HUES64 (cell line): ENCODE data around the gene CHST8.

ENCODE experiments used
- H3K27ac ChIP-seq: 2 replicates; pipeline ENCODE4 v1.7.0; 2013; ENCODE audit warnings: low read depth, low read length, inconsistent platforms
- H3K27me3 ChIP-seq: 2 replicates; pipeline ENCODE4 v1.6.1; 2013; ENCODE audit warnings: mild to moderate bottlenecking, low read length; ENCODE audit not compliant: insufficient read depth
- H3K36me3 ChIP-seq: 2 replicates; pipeline ENCODE4 v1.6.1; 2013; ENCODE audit warnings: mild to moderate bottlenecking, low read length; ENCODE audit not compliant: insufficient read depth
- H3K4me1 ChIP-seq: 2 replicates; pipeline ENCODE4 v1.6.1; 2013; ENCODE audit warnings: mild to moderate bottlenecking, low read length, moderate library complexity; ENCODE audit not compliant: insufficient read depth
- H3K4me3 ChIP-seq: 2 replicates; pipeline ENCODE4 v1.5.1; 2013; ENCODE audit warnings: mild to moderate bottlenecking, low read length, moderate library complexity
- H3K9ac ChIP-seq: 2 replicates; pipeline ENCODE4 v1.6.1; 2013; ENCODE audit warnings: mild to moderate bottlenecking, low read depth, low read length
- H3K9me3 ChIP-seq: 2 replicates; pipeline ENCODE4 v1.6.1; 2013; ENCODE audit warnings: low read depth, low read length; ENCODE audit not compliant: insufficient read depth
- WGBS: fragments of 150-250, 120-280 bp; methylation state at CpG from one replicate; pipeline ENCODE4 v1.1.7; 2013; ENCODE audit warnings: missing lambda C conversion rate; 5-methylcytosine and 5-hydroxymethylcytosine counted together

The CHST8 gene

GRCh38 chr19:33749619-33750175 is 127.9 kb downstream of the CHST8 start:
- H3K9me3 ChIP-seq, result no peaks in the 10 kb centered on the region
- no peak overlapping the region for H3K27ac ChIP-seq
- H3K9ac ChIP-seq, result no peak overlapping the region
- H3K4me1 ChIP-seq, result no peaks in the 10 kb centered on the region
- 91% methylated on average over 12 of the region's 12 CpGs for WGBS
- no peak overlapping the region for H3K4me3 ChIP-seq
- H3K36me3 ChIP-seq, result no peaks in the 10 kb centered on the region
- H3K27me3 ChIP-seq, result no peaks in the 10 kb centered on the region

- Histone ChIP-seq H3K27ac (no peak overlapping the region), H3K4me3 (no peak overlapping the region), H3K36me3 (no peaks in the 10 kb centered on the region), H3K9me3 (no peaks in the 10 kb centered on the region), H3K9ac (no peak overlapping the region), H3K4me1 (no peaks in the 10 kb centered on the region), H3K27me3 (no peaks in the 10 kb centered on the region)
- WGBS, result 89% methylated on average over 18 of the region's 18 CpGs
Observed at GRCh38 chr19:33750587-33751435, 129.1 kb downstream of the CHST8 start.

GRCh38 chr19:33751436-33751770 is 129.7 kb downstream of the CHST8 start:
- no peaks in the 10 kb centered on the region for H3K4me1 ChIP-seq
- H3K9me3 ChIP-seq, result no peaks in the 10 kb centered on the region
- H3K27me3 ChIP-seq, result no peaks in the 10 kb centered on the region
- no peak overlapping the region for H3K27ac ChIP-seq
- H3K9ac ChIP-seq, result no peak overlapping the region
- WGBS, result 90% methylated on average over 5 of the region's 5 CpGs
- H3K4me3 ChIP-seq, result no peak overlapping the region
- no peaks in the 10 kb centered on the region for H3K36me3 ChIP-seq

GRCh38 chr19:33752018-33752800 is 130.5 kb downstream of the CHST8 start:
- Histone ChIP-seq H3K9me3 (no peaks in the 10 kb centered on the region), H3K27ac (no peak overlapping the region)
- WGBS, result 84% methylated on average over 25 of the region's 27 CpGs

GRCh38 chr19:33752945-33753344 is 131.2 kb downstream of the CHST8 start:
- Histone ChIP-seq H3K27ac (no peak overlapping the region), H3K9me3 (no peaks in the 10 kb centered on the region), H3K36me3 (no peaks in the 10 kb centered on the region), H3K27me3 (no peaks in the 10 kb centered on the region), H3K4me1 (no peaks in the 10 kb centered on the region), H3K4me3 (no peak overlapping the region), H3K9ac (no peak overlapping the region)
- WGBS, result 91% methylated on average over 6 of the region's 6 CpGs

More at GRCh38 chr19:33752018-33752800, 130.5 kb downstream of the CHST8 start:
- Histone ChIP-seq H3K9ac (no peak overlapping the region), H3K36me3 (no peaks in the 10 kb centered on the region), H3K27me3 (no peaks in the 10 kb centered on the region), H3K4me3 (no peak overlapping the region), H3K4me1 (no peaks in the 10 kb centered on the region)

GRCh38 chr19:33754361-33754760 is 132.6 kb downstream of the CHST8 start:
- no peak overlapping the region for H3K27ac ChIP-seq
- no peak overlapping the region for H3K9ac ChIP-seq
- H3K4me1 ChIP-seq, result no peaks in the 10 kb centered on the region
- no peaks in the 10 kb centered on the region for H3K9me3 ChIP-seq
- H3K4me3 ChIP-seq, result no peak overlapping the region
- no peaks in the 10 kb centered on the region for H3K27me3 ChIP-seq
- no peaks in the 10 kb centered on the region for H3K36me3 ChIP-seq
- 78% methylated on average over 7 of the region's 7 CpGs for WGBS

GRCh38 chr19:33755099-33756035 is 133.6 kb downstream of the CHST8 start:
- Histone ChIP-seq H3K4me1 (no peaks in the 10 kb centered on the region), H3K27ac (no peak overlapping the region), H3K36me3 (no peaks in the 10 kb centered on the region), H3K4me3 (no peak overlapping the region), H3K9ac (no peak overlapping the region), H3K9me3 (no peaks in the 10 kb centered on the region), H3K27me3 (no peaks in the 10 kb centered on the region)
- 87% methylated on average over 26 of the region's 26 CpGs for WGBS

GRCh38 chr19:33756177-33756576 is 134.4 kb downstream of the CHST8 start:
- Histone ChIP-seq H3K9ac (no peak overlapping the region), H3K4me3 (no peak overlapping the region), H3K9me3 (no peaks in the 10 kb centered on the region), H3K27me3 (no peaks in the 10 kb centered on the region), H3K4me1 (no peaks in the 10 kb centered on the region), H3K36me3 (no peaks in the 10 kb centered on the region), H3K27ac (no peak overlapping the region)
- WGBS, result 96% methylated on average over 11 of the region's 11 CpGs

GRCh38 chr19:33758541-33759013 is 136.8 kb downstream of the CHST8 start:
- Histone ChIP-seq H3K27ac (no peak overlapping the region), H3K4me3 (no peak overlapping the region), H3K9ac (no peak overlapping the region), H3K9me3 (no peaks in the 10 kb centered on the region), H3K36me3 (no peaks in the 10 kb centered on the region), H3K27me3 (no peaks in the 10 kb centered on the region), H3K4me1 (no peaks in the 10 kb centered on the region)
- 87% methylated on average over 12 of the region's 12 CpGs for WGBS

- Histone ChIP-seq H3K4me3 (no peak overlapping the region), H3K27me3 (no peaks in the 10 kb centered on the region), H3K36me3 (no peaks in the 10 kb centered on the region), H3K9me3 (no peaks in the 10 kb centered on the region), H3K27ac (no peak overlapping the region), H3K9ac (no peak overlapping the region), H3K4me1 (no peaks in the 10 kb centered on the region)
- WGBS, result 94% methylated on average over 7 of the region's 7 CpGs
Observed at GRCh38 chr19:33759356-33759755, 137.6 kb downstream of the CHST8 start.
